Calu3 (cell line): ENCODE measurements around the gene AIRE. TPM values are rescaled to one million over a fixed set of nuclear protein-coding genes. Genes with fewer than 3 reads are reported as not detected.

ENCODE experiments used
- BruUV-seq: library from RNA; stranded (reverse); fragments of 400-500 nt; replicated peaks from 2 replicates; lab custom pipeline; 2021; lab: Mats Ljungman, UMichigan
- CTCF ChIA-PET: fragments of 300-600 bp; sonication (Branson Sonifier 250); formaldehyde crosslinking; loops from one replicate; lab custom pipeline; 2022; ENCODE audit warnings: antibody characterized with exemption; lab: Charles Lee
- DNase-seq: peaks from one replicate; pipeline ENCODE4 v3.0.0; 2022
- H3K27ac Mint-ChIP-seq: one replicate; pipeline ENCODE4 v1.8.0; 2022; ENCODE audit warnings: mixed read lengths; ENCODE audit not compliant: unreplicated experiment
- H3K27me3 Mint-ChIP-seq: one replicate; pipeline ENCODE4 v1.8.0; 2022; ENCODE audit warnings: mixed read lengths; ENCODE audit not compliant: unreplicated experiment
- H3K36me3 Mint-ChIP-seq: one replicate; pipeline ENCODE4 v1.8.0; 2022; ENCODE audit warnings: mild to moderate bottlenecking, moderate library complexity, mixed read lengths; ENCODE audit not compliant: insufficient read depth, unreplicated experiment
- H3K4me1 Mint-ChIP-seq: one replicate; pipeline ENCODE4 v1.8.0; 2022; ENCODE audit warnings: mild to moderate bottlenecking, low read depth, mixed read lengths; ENCODE audit not compliant: unreplicated experiment
- H3K4me3 Mint-ChIP-seq: one replicate; pipeline ENCODE4 v1.8.0; 2022; ENCODE audit warnings: mild to moderate bottlenecking, low read depth, moderate library complexity, mixed read lengths; ENCODE audit not compliant: unreplicated experiment
- H3K9me3 Mint-ChIP-seq: one replicate; pipeline ENCODE4 v1.8.0; 2022; ENCODE audit warnings: low read depth, mixed read lengths; ENCODE audit not compliant: unreplicated experiment
- intact Hi-C: fragments of 100-400 bp; cut with micrococcal nuclease; formaldehyde crosslinking; loops from one replicate; pipeline ENCODE4 v1.10.0; 2022; ENCODE audit not compliant: unreplicated experiment
- total RNA-seq: library from RNA; stranded (reverse); gene quantifications from 2 replicates; pipeline ENCODE4 v1.2.3, GENCODE V29; 2022
- TF ChIP-seq, protein P1 (sequence below): fragments of 200-600 bp; IDR thresholded peaks from one replicate; pipeline ENCODE4 v1.8.0; 2022; ENCODE audit warnings: antibody characterized with exemption; ENCODE audit not compliant: unreplicated experiment

Gene AIRE
- total RNA-seq, 1 experiment from 2014 or later = not detected

DNA sequence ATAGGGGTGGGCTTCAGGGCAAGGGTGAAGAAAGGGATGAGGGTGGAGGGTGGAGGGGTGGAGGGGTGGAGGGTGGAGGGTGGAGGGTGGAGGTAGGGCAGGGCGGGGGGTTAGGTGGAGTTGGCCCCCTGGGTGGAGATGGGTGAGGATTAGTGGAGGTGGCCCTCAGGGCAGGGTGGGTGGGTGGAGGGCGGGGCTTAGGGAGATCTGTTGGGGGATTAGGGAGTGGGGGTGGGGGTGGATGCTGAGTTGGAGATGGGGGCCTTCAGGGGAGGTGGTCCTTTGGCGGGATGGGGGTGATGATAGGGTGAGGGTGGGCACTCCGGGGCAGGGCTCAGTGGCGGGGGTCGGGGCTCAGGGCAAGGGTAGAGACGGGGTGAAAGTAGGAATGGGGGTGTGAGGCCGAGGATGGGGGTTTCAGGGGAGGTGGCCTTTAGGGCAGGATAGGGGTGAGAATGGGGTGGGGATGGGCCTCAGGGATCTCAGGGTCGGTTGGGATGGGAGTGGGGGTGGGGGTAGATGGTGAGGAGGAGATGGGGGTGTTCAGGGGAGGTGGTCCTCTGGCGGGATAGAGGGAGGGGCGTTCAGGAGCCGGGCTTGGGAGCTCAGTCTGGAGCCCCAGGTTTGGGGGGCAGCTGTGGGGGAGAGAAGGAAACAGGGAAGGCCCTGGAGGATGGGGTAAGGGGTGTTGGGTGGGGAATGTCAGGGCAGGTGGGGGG is 23.2 kb upstream of the AIRE start:
- H3K4me3 Mint-ChIP-seq = no peak overlapping the region
- CTCF ChIA-PET = no interaction called here
- TF ChIP-seq, protein P1, sequence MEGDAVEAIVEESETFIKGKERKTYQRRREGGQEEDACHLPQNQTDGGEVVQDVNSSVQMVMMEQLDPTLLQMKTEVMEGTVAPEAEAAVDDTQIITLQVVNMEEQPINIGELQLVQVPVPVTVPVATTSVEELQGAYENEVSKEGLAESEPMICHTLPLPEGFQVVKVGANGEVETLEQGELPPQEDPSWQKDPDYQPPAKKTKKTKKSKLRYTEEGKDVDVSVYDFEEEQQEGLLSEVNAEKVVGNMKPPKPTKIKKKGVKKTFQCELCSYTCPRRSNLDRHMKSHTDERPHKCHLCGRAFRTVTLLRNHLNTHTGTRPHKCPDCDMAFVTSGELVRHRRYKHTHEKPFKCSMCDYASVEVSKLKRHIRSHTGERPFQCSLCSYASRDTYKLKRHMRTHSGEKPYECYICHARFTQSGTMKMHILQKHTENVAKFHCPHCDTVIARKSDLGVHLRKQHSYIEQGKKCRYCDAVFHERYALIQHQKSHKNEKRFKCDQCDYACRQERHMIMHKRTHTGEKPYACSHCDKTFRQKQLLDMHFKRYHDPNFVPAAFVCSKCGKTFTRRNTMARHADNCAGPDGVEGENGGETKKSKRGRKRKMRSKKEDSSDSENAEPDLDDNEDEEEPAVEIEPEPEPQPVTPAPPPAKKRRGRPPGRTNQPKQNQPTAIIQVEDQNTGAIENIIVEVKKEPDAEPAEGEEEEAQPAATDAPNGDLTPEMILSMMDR = no peak
- H3K27me3 Mint-ChIP-seq = peaks cover 50% of the 10 kb centered on the region
- BruUV-seq = no TSS peak
- DNase-seq = no peak
- intact Hi-C loops = no loop called here
- H3K9me3 Mint-ChIP-seq = no peaks in the 10 kb centered on the region
- no peaks in the 10 kb centered on the region for H3K4me1 Mint-ChIP-seq
- H3K27ac Mint-ChIP-seq = no peak overlapping the region
- no peaks in the 10 kb centered on the region for H3K36me3 Mint-ChIP-seq

GRCh38 chr21:44263221-44263760 is 22.4 kb upstream of the AIRE start:
- no peak overlapping the region for H3K4me3 Mint-ChIP-seq
- TF ChIP-seq, protein P1 = no peak
- H3K27ac Mint-ChIP-seq = no peak overlapping the region
- no peaks in the 10 kb centered on the region for H3K9me3 Mint-ChIP-seq
- no peak for DNase-seq
- CTCF ChIA-PET = no interaction called here
- H3K36me3 Mint-ChIP-seq = no peaks in the 10 kb centered on the region
- intact Hi-C loops = no loop called here
- H3K4me1 Mint-ChIP-seq = no peaks in the 10 kb centered on the region
- peaks cover 43% of the 10 kb centered on the region for H3K27me3 Mint-ChIP-seq
- BruUV-seq = no TSS peak

DNA sequence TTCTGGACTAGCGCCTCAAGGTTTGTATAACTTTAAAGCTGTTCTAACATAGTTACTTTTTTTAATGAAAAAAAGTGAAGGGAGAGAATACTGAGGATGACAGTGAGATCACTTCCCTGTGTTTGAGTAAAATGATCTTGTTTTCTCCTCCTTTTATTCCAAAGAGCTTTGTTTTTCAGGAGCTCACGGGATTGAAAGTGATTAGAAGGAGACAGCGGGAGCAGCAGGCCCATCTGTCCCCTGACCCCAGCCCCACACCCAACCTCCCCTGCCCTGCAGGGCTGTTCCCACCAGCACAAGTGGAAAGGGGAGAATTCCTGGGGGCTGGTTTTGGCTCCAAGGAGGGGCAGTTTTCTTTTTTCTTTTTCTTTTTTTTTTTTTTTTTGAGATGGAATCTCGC is 21.9 kb upstream of the AIRE start:
- CTCF ChIA-PET = no interaction called here
- no TSS peak for BruUV-seq

GRCh38 chr21:44265734-44266270 is 19.9 kb upstream of the AIRE start:
- no peak for DNase-seq
- Mint-ChIP-seq H3K9me3 (no peaks in the 10 kb centered on the region), H3K4me3 (no peak overlapping the region), H3K27me3 (peaks cover 32% of the 10 kb centered on the region), H3K27ac (no peak overlapping the region), H3K4me1 (no peaks in the 10 kb centered on the region), H3K36me3 (no peaks in the 10 kb centered on the region)
- intact Hi-C loops = no loop called here
- TF ChIP-seq, protein P1 = no peak
- no TSS peak for BruUV-seq
- CTCF ChIA-PET = no interaction called here

More for the DNA sequence above, 21.9 kb upstream of the AIRE start:
- Mint-ChIP-seq H3K27me3 (peaks cover 43% of the 10 kb centered on the region), H3K4me1 (no peaks in the 10 kb centered on the region), H3K4me3 (no peak overlapping the region), H3K9me3 (no peaks in the 10 kb centered on the region), H3K27ac (no peak overlapping the region), H3K36me3 (no peaks in the 10 kb centered on the region)
- TF ChIP-seq, protein P1 = no peak
- intact Hi-C loops = no loop called here
- no peak for DNase-seq
